ENCODE measurements around the gene RASAL2.

Gene RASAL2

DNA sequence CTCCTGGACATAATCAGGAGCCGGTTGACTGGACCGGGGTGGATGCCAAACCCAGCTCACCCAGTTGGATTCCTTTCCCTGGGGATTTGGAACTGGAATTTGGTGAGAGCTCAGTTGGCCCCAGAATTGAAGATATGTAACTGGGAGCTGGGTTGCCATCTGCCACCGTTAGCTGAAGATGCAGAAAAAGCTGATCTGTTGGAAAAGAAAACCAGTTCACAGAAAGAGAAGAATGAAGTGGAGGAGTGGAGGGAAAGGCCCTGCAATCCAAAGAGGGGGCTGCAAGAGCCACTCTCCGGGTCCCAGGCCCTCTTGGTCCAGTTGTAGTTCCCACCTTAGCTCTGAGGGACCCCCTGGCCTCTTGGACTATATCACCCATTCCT, 435.0 kb downstream of the RASAL2 start:
- DNase-seq, result no peak

DNA sequence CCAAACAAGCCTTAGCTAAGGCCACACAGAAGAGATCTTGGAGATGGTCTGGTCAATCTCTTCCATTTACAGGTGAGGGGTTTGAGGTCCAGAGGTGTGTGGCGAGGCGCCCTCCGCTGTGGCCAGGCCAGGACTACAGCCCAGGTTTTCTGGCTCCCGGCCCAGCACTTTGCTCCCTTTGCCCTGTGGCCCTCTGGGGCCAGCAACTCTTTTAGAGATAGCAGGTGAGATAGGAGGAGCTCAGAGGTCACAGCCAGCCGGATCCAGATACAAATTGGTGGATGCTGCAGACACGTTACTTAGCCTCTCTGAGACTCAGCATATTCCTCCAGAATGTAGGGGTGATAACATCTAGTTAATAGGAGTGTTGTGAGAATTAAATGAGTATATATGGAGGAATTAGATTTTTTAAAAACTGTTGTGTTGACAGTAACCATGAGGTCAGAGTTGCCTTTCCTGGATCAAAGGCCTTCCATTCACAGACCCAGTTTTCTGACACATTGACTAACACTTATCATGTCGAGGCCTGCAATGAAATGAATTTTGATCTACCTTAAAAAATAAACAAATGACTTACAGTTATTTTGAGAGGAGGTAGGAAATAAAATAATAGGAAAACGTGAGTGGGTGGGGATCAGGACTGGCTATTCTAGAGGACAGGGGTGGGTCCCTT, 435.6 kb downstream of the RASAL2 start:
- no peak for DNase-seq

DNA sequence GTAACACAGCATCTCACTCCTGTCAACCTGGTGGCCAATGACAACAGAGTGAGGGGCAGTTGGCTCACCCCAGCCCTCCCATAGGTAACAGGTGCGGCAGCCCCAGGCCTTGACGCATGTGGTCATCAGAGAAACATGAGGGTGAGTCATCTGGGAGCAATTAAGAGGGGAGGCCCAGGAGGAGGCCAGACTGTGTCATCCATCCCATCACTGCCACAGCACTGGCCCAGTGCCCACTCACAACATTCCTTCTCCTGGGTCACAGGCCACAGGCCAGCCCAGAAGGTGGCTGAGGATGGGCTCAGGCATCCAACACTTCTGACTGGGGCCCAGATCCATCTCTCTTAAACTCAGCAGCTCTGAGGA, 436.1 kb downstream of the RASAL2 start:
- DNase-seq, result no peak

DNA sequence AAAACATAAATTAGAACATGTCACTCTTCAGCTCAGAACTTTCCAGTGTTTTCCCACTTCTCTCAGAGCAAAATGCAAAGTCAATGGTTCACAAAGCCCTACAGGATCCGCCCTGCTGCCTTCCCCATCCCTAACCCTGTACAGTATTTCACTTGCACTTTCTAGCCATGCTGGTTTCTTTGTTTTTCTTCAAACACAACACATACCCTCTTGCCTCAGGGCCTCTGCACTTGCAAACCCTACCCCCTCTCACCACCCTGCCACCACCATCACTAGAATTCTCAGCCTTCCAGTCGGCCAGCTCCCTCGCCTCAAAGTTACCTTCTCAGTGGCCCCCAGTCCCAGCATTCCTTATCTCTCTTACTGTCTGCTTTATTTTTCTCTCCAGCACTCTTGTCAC, 436.6 kb downstream of the RASAL2 start:
- no peak for DNase-seq

DNA sequence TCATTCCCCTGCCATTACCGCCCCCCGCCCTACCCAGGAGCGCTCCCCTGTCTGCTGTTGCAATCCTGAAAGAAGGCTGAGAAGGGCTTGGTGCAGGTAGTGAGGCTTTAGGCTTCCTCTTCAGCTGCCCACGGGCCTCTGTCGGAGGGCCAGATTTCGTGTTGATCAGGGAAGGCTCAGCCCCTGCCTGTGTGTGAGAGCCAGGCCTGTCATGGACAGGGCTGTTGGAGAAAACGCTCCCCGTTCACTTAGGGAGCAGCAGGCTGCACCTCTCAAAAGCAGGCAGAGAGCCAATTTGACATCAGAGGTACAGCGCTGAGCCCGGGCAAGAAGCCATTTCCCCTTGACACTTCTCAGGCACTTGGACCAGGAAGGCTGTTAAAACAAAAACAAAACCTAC, 438.0 kb downstream of the RASAL2 start:
- no peak for DNase-seq

DNA sequence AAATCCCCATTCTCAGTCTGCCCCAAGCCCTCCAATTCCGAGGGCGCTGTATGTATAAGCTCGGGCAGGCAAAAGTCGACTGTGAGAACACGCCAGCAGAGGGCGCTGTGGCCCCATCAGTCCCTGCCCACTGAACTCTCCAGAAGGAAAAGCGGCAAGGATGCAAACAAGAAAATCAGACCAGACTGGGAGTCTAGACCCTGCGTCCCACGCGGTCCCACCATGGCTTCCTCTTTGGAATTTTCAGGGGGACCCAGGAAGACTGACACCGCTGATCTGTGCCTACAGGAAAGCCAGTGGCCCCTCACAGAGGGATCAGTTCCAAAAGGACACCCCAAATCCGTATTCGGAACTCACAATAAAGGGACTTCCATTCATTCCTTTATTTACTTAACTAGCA, 438.5 kb downstream of the RASAL2 start:
- DNase-seq, result no peak

DNA sequence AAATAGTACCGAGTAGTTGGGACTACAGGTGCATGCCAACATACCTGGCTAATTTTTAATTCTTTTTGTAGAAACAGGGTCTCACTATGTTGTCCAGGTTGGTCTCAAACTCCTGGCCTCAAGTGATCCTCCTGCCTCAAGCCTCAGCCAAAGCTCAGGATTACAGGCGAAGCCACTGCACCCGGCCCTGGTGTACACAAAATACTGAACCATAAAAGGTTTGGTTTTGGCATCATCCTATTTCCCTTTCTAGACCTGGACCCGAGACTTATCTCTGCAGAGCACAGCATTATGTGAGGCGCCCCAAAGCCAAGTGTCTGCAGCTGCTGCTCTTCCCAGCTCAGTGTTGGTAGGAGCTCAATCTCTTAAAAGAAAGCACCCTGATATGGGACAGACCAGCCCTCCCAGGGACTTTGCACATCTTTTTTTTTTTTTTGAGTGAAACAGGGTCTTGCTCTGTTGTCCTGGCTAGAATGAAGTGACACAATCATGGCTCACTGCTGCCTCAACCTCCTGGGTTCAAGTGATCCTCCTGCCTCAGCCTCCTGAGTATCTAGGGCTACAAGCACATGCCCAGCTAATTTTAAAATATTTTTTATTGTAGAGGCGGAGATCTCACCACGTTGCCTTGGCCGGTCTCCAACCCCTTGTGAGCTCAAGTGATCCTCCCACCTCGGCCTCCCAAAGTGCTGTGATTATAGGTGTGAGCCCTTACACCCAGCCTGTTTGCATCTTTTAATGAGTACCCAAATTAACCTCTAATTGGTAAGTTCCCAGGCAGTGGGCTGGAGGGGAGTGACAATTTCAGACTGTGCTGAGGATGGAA, 439.4 kb downstream of the RASAL2 start:
- DNase-seq, result no peak
